Stimulated activated naive B cell treated with anti-CD40 and anti-IgM and Interleukin-4, amounts not matched to agents 10 μg/mL and 1 μg/mL and 100 μg/mL, for 72 hours (primary cell): Measurements from ENCODE around the gene CST8.

Source experiments
- ATAC-seq, 2 donors: fragments of 150-1000 bp; cut with Tn5 transposase; replicated peaks; 2 replicates each; pipeline ENCODE4 v1.10.0; 2021; ENCODE audit warnings: moderate library complexity in 1 of 2
- DNase-seq: peaks from one replicate; pipeline ENCODE4 v3.0.0; 2021
- H3K27ac Mint-ChIP-seq: one replicate; pipeline ENCODE4 v1.8.0; 2022; ENCODE audit warnings: mild to moderate bottlenecking, mixed read lengths
- H3K27me3 Mint-ChIP-seq, 2 donors: one replicate each; pipeline ENCODE4 v1.8.0; 2022; ENCODE audit warnings: mixed read lengths in 2 of 2
- H3K36me3 Mint-ChIP-seq, 2 donors: one replicate each; pipeline ENCODE4 v1.8.0; 2022; ENCODE audit warnings: mixed read lengths in 2 of 2, mild to moderate bottlenecking in 1 of 2
- H3K4me1 Mint-ChIP-seq, 2 donors: one replicate each; pipeline ENCODE4 v1.8.0; 2022; ENCODE audit warnings: mixed read lengths in 2 of 2, mild to moderate bottlenecking in 1 of 2
- H3K4me3 Mint-ChIP-seq, 2 donors: one replicate each; pipeline ENCODE4 v1.8.0; 2022; ENCODE audit warnings: mild to moderate bottlenecking in 2 of 2, mixed read lengths in 2 of 2, moderate library complexity in 1 of 2
- H3K9me3 Mint-ChIP-seq, 2 donors: one replicate each; pipeline ENCODE4 v1.8.0; 2022; ENCODE audit warnings: mixed read lengths in 2 of 2, mild to moderate bottlenecking in 1 of 2

CST8 gene

DNA sequence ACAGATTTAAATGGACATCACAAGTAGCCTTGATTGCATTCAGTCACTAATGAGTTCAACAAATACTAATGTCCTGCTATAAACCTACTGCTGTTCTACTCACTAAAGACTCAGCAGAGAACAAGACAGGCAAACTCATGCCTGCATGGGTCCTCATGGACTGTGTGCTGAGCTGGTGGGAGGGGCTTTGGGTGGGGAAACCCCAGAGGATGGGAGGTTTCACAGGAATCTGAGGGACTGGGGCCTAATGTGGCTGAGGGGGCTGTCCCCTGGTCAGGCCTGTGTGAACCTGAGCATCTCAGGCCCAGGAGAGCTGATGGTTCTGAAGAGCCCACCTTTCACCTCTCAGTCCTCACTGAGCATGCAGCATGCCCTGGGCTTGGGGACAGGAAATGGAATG is 1.4 kb downstream of the CST8 start:
- DNase-seq = peak; percentile 17
- no peak overlapping the region for H3K4me3 Mint-ChIP-seq
- peaks cover 0 to 4% of the 10 kb centered on the region in 2 donors for H3K36me3 Mint-ChIP-seq
- H3K27me3 Mint-ChIP-seq = no peaks in the 10 kb centered on the region
- H3K27ac Mint-ChIP-seq = no peak overlapping the region
- H3K4me1 Mint-ChIP-seq = peaks cover 19 to 38% of the 10 kb centered on the region in 2 donors
- ATAC-seq = peak; percentile 99
- peaks cover 0 to 9% of the 10 kb centered on the region in 2 donors for H3K9me3 Mint-ChIP-seq

DNA sequence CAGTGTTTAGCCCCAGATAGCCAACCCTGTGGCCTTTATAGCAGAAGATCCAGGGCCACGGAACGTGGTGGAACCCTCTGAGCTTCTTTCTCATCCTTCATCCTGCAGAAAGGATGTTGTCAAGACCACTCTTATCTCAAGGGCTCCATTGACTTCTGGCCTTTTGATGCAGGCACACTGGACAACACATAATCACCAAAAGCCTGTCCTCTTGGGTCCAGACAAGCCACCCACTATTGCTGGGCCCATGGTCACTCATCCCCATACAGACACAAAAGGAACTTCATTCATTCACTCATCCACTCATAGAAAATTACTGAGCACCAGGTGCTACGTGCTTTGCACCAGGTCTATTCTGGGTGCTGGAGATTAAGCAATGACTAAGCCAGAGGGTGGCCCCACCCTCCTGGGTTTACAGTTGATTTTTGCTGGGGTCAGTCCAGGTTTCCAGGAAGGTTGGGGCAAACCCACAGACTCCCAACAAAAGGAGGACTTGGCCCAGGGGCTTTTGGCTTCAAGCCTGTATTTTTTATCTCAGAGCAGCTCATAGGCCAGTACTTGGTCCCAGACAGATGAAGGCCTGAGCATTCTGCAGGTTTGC is 2.4 kb downstream of the CST8 start:
- Mint-ChIP-seq H3K27ac (no peak overlapping the region), H3K4me1 (peaks cover 21 to 35% of the 10 kb centered on the region in 2 donors)

DNA sequence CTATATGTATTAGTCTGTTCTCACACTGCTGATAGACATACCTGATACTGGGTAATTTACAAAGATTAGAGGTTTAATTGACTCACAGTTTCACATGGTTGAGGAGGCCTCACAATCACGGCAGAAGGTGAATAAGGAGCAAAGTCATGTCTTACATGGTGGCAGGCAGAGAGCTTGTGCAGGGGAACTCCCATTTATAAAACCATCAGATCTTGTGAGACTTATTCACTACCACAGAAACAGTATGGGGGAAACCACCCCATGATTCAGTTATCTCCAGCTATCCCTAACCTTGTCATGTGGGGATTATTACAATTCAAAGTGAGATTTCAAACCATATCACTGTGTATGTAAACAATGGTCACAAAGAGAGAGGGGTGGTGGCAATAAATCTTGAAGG is 6.6 kb downstream of the CST8 start:
- Mint-ChIP-seq H3K4me3 (no peak overlapping the region), H3K9me3 (peaks cover 9 to 13% of the 10 kb centered on the region in 2 donors), H3K27ac (no peak overlapping the region), H3K4me1 (peaks cover 9% of the 10 kb centered on the region in 2 donors), H3K27me3 (peaks cover 4 to 9% of the 10 kb centered on the region in 2 donors), H3K36me3 (peaks cover 0 to 4% of the 10 kb centered on the region in 2 donors)
- peak; percentile 19 to 74 for ATAC-seq
- no peak for DNase-seq

More for the DNA sequence above, 2.4 kb downstream of the CST8 start:
- ATAC-seq (no peak), DNase-seq (no peak)
- no peaks in the 10 kb centered on the region for H3K27me3 Mint-ChIP-seq
- peaks cover 0 to 4% of the 10 kb centered on the region in 2 donors for H3K36me3 Mint-ChIP-seq
- H3K4me3 Mint-ChIP-seq = no peak overlapping the region
- H3K9me3 Mint-ChIP-seq = peaks cover 5 to 13% of the 10 kb centered on the region in 2 donors

DNA sequence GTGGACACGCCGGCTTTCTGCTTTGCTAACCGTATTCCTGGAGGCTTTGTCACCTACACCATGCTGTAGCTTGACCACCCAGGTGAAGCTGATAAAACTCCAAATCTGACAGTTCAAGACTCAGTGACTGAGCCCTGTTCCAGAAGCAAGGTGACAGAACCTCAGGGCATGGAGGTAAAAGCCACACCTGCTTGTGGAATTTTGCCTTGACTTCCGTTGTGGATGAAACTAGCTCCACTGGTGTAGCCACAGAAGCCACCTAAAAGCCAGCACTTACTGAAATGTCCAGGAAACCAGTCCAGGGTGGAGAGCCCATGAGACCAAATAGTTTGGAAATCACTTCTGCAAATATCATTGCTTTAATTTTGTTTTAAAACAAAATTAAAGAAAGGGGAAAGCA is 11.0 kb downstream of the CST8 start:
- DNase-seq (no peak), ATAC-seq (no peak)
- Mint-ChIP-seq H3K4me3 (no peak overlapping the region), H3K9me3 (peaks cover 5 to 9% of the 10 kb centered on the region in 2 donors), H3K27ac (no peak overlapping the region), H3K4me1 (peaks cover 0 to 2% of the 10 kb centered on the region in 2 donors), H3K27me3 (peaks cover 8 to 17% of the 10 kb centered on the region in 2 donors), H3K36me3 (no peaks in the 10 kb centered on the region)

DNA sequence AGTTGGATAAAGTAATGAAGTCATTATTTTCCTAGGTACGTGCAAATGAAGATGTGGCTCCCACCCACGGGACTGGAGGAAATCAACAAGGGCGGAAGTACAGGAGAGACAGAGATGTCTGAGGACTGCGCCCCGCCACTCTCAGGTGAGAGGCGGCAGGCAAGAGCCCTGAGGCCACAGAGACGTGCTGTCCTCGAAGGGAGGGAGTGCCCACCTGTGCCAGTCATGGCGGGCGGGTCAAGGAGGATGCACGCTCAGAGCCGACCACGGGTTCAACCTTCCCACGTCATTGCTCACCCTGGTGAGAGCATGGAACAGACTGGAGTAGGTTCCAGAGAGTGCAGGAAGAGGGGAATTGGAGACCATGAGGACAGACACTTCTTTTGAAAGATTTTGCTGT is 12.7 kb downstream of the CST8 start:
- Mint-ChIP-seq H3K4me1 (no peaks in the 10 kb centered on the region), H3K27me3 (peaks cover 15 to 24% of the 10 kb centered on the region in 2 donors), H3K4me3 (no peak overlapping the region), H3K36me3 (no peaks in the 10 kb centered on the region), H3K9me3 (peaks cover 0 to under 1% of the 10 kb centered on the region in 2 donors), H3K27ac (no peak overlapping the region)
- DNase-seq (no peak), ATAC-seq (no peak)

DNA sequence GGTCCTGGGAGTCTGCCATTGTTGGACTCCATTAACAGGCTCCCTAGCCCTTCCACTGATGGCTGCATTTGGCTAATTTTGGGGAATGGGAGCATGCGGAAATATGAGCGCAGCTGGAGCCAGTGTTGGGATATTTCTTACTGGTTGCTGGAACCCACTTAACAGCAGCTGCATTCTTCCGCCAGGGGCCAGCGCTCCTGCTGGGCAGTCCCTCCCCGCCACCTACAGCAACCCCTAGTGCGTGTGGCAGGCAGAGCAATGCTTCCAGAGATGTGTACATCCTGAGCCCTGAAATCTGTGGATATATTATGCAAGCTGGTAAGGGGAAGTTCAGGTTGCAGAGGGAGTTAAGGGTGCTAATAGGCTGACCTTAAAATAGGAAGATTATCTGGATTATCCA is 16.4 kb downstream of the CST8 start:
- H3K27me3 Mint-ChIP-seq = peaks cover 14 to 23% of the 10 kb centered on the region in 2 donors
- H3K4me1 Mint-ChIP-seq = peaks cover 0 to 3% of the 10 kb centered on the region in 2 donors
- H3K4me3 Mint-ChIP-seq = no peak overlapping the region
- no peaks in the 10 kb centered on the region for H3K36me3 Mint-ChIP-seq
- DNase-seq (no peak), ATAC-seq (no peak)
- H3K9me3 Mint-ChIP-seq = no peaks in the 10 kb centered on the region
- no peak overlapping the region for H3K27ac Mint-ChIP-seq

DNA sequence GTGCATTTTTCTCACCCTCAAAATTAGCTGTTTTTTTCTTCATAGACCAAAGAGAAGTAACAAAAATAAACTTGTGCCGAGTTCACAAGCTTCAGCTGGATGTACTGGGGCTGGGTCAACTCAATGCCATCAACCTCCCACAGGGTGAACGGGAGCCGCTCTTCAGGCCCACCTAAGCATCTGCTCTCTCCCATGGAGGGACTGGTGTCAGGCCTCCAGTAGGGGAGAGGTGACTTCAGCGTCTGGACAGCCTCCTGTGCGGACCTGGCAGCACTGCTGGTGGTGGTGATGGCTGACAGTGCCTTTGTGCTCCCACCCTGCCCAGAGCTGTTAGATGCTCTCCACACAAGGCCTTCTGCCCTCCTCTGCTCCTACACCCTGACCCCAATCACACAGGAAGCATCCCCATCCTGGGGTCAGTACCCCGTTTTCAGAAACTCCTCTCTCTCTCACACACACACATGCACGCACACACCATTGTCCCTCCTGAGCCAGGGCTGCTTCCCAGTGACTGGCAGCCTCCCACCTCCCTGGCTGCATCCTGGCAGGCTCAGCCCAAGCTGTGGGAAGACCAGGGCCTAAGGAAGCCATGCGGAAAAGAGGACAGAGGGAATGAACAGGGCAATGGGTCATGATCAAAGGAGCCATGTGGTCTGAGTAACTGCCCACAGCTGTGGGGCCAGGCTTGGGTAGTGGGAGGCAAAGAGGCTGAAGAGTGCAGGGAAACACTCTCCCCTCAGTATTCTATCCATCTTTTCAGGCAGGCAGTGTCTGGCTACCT is 17.7 kb downstream of the CST8 start:
- peaks cover 11 to 17% of the 10 kb centered on the region in 2 donors for H3K27me3 Mint-ChIP-seq
- H3K4me1 Mint-ChIP-seq = peaks cover 4 to 8% of the 10 kb centered on the region in 2 donors
- ATAC-seq (no peak), DNase-seq (no peak)
- H3K27ac Mint-ChIP-seq = no peak overlapping the region
- H3K4me3 Mint-ChIP-seq = no peak overlapping the region
- no peaks in the 10 kb centered on the region for H3K9me3 Mint-ChIP-seq
- no peaks in the 10 kb centered on the region for H3K36me3 Mint-ChIP-seq

DNA sequence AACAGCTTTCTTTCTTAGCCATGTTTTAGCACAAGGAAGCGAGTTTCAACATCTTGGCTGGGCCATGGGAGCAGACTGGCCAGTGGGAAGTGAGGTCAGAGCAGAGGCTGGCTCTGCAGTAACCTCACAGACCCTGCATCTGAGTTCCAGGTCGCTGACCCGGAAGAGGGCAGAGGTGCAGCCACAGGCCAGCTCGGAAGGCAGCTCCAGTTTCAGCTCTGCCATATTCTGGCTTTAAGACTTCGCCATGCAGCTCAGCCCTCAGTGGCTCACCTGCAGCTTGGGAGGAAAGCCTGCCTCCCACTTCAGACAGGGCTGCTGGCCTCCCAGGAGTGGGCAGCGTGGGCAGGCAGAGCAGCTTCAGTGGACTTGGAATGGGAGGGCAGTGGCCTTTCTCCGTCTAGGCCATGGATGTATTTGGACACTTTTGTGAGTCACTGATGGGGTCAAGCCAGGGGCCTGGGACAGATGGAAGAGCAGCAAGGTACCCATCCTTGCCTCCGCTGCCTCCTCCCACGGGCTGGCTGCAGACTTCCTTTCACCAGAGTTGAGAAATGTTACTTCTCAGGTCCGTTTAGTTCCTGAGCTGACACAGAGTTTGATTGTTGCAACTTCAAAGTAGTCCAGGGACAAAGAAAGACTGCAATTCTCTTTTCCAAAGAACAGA is 18.5 kb downstream of the CST8 start:
- DNase-seq = no peak
- Mint-ChIP-seq H3K4me1 (peaks cover 4 to 8% of the 10 kb centered on the region in 2 donors), H3K27ac (no peak overlapping the region), H3K27me3 (peaks cover 10 to 14% of the 10 kb centered on the region in 2 donors), H3K4me3 (no peak overlapping the region), H3K9me3 (no peaks in the 10 kb centered on the region), H3K36me3 (no peaks in the 10 kb centered on the region)
- no peak for ATAC-seq

DNA sequence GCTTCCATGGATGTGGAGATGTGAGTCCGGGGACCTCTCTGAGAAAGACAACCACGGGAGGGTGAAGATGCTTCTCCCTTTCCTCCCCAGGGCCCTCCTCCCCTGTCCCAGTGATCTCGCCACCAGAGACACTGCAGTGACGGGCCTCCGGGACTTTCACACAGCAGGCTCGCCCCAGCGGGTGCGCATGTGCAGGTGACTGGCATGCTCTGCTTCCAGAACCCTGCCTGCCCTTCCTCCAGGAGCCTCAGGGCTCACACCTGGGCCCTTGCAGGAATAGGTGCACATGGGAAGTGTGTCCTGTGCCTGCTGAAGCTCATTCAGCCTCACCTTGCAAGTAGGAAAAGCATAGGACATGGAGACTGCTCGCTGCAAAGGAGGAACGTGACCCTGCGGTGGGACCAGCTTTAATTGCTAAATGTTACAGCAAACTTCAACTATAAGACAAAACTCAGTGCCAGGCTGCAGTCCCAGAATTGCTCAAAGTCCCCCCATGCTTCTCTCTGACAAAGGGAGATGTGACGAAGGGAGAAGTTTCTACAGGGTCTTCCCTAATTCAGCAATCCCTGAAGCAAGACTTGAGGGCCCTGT is 19.2 kb downstream of the CST8 start:
- Mint-ChIP-seq H3K36me3 (no peaks in the 10 kb centered on the region), H3K4me1 (peaks cover 4 to 8% of the 10 kb centered on the region in 2 donors), H3K27ac (no peak overlapping the region), H3K9me3 (no peaks in the 10 kb centered on the region), H3K27me3 (peaks cover 14% of the 10 kb centered on the region in 2 donors), H3K4me3 (no peak overlapping the region)
- DNase-seq (no peak), ATAC-seq (no peak)

DNA sequence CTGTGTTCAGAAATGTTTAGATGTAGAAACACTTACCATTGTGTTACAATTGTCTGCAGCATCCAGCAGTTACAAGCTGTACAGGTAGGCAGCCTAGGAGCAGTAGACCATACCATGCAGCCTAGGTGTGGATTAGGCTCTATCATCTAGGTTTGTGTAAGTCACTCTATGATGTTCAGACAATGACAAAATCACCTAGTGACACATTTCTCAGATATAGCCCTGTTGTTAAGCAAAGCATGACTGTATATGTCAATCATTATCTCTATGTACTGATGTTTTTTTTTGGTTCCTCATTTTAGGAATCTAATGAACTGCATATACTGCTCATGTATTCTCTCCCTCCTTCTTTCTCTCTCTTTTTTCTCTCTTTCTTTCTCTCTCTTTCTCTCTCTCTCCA is 22.2 kb downstream of the CST8 start:
- Mint-ChIP-seq H3K4me1 (peaks cover 4 to 8% of the 10 kb centered on the region in 2 donors), H3K27ac (no peak overlapping the region), H3K27me3 (peaks cover 11 to 12% of the 10 kb centered on the region in 2 donors), H3K36me3 (no peaks in the 10 kb centered on the region), H3K4me3 (no peak overlapping the region), H3K9me3 (no peaks in the 10 kb centered on the region)
- no peak for DNase-seq
- peak; percentile 85 to 97 for ATAC-seq

DNA sequence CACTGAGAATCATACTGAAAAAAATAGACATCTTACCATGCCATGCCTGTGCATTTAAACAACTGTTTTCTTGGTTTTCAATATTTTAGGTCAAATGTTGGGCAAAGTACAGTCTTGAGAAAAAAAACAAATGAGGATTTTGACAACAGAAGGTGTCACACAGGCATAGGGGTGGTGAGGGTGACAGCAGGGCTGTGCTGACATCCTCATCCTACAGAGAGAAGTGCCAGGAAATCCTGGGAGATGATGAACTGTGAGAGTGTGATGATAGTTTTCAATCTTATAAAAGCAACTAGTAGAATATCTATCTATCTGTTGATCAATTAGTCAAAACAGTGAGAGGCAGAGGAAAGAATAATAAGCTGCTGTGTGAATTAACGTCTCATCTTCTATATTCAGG is 23.9 kb downstream of the CST8 start:
- Mint-ChIP-seq H3K9me3 (no peaks in the 10 kb centered on the region), H3K27ac (no peak overlapping the region), H3K4me1 (peaks cover 4 to 8% of the 10 kb centered on the region in 2 donors), H3K36me3 (no peaks in the 10 kb centered on the region), H3K27me3 (peaks cover 0 to 9% of the 10 kb centered on the region in 2 donors), H3K4me3 (no peak overlapping the region)
- DNase-seq = no peak
- no peak for ATAC-seq

DNA sequence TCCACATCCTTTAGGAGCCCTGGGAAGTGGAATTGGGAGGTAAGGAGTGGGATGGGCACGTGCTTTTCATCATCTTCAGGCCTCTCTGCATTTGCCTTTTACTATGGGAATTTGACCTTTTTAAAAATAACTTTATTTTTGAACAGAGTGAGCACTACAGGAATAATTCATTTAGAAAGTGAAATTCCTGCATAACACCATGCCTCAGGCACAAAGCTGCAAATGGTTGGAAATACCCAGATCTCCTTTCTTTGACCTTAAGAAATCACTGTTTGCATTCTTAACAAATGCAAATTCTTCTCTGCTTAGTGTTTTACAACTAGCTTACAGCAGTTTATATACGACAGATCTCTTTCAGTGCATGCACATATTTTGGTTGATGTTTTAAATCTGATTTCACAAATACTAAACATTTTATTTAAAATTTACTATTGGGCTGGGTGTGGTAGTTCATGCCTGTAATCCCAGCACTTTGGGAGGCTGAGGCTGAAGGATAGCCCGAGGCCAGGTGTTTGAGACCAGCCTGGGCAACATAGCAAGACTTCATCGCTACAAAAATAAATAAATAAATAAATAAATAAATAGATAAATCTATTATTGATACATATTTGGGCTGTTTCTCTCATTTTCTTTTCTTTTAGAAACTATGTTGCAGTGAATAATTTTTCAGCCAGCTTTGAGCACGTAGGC is 24.5 kb downstream of the CST8 start:
- peaks cover 0 to 9% of the 10 kb centered on the region in 2 donors for H3K27me3 Mint-ChIP-seq
- H3K4me3 Mint-ChIP-seq = no peak overlapping the region
- no peaks in the 10 kb centered on the region for H3K36me3 Mint-ChIP-seq
- DNase-seq (no peak), ATAC-seq (no peak)
- H3K4me1 Mint-ChIP-seq = peaks cover 4 to 8% of the 10 kb centered on the region in 2 donors
- no peak overlapping the region for H3K27ac Mint-ChIP-seq
- H3K9me3 Mint-ChIP-seq = no peaks in the 10 kb centered on the region

DNA sequence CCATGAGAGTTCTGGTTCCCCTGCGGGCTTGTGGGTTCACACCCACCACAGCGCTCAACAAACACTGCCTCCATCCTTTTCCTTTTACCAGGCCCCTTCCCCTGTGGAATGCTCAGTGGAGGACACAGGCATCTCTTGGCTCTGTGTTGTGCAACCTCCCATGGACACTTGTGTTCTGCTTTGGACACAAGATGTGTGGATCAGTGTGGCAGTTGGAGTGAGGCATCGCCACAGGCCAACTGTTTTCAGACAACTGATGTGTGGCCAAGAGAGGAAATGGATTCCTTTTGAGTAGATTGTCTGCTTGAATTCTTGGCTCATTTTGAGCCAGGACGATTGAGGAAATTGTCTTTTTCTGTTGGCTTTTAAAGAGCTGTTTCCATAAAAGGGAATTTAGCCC is 26.8 kb downstream of the CST8 start:
- Mint-ChIP-seq H3K36me3 (no peaks in the 10 kb centered on the region), H3K27me3 (peaks cover 0 to 9% of the 10 kb centered on the region in 2 donors), H3K4me3 (no peak overlapping the region), H3K27ac (no peak overlapping the region), H3K4me1 (peaks cover 4% of the 10 kb centered on the region in 2 donors), H3K9me3 (no peaks in the 10 kb centered on the region)
- DNase-seq (no peak), ATAC-seq (no peak)

DNA sequence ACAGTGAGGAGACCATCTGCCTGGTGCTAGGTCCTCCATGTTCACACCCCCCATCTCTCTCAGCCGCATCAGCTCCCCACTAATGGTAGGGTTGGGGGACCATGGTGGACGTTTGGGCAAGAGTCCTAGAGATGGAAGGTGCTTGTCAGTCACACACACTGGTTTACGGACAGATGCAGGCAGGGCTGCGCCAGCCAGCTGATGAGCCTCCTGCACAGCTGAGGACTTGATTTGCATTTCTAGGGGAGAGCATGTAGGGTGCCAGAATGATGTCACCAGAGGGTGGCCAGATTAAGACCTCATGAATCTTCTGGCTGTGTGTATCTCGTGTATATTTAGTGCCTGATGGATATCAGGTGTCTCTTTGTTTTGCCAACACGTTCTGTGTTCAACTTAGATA is 28.6 kb downstream of the CST8 start:
- Mint-ChIP-seq H3K4me1 (no peaks in the 10 kb centered on the region), H3K4me3 (no peak overlapping the region), H3K36me3 (no peaks in the 10 kb centered on the region), H3K9me3 (no peaks in the 10 kb centered on the region), H3K27ac (no peak overlapping the region), H3K27me3 (peaks cover 0 to 8% of the 10 kb centered on the region in 2 donors)
- DNase-seq (no peak), ATAC-seq (no peak)
